ENCODE results near the gene HMGXB3. TPM values are rescaled to one million over a fixed set of nuclear protein-coding genes. Genes with fewer than 3 reads are reported as not detected.
A peak's percentile ranks its signal among the peaks of the same experiment; 100 is the strongest.

HMGXB3 gene
- total RNA-seq, 1 experiment from 2014 or later = 56.2 TPM

DNA sequence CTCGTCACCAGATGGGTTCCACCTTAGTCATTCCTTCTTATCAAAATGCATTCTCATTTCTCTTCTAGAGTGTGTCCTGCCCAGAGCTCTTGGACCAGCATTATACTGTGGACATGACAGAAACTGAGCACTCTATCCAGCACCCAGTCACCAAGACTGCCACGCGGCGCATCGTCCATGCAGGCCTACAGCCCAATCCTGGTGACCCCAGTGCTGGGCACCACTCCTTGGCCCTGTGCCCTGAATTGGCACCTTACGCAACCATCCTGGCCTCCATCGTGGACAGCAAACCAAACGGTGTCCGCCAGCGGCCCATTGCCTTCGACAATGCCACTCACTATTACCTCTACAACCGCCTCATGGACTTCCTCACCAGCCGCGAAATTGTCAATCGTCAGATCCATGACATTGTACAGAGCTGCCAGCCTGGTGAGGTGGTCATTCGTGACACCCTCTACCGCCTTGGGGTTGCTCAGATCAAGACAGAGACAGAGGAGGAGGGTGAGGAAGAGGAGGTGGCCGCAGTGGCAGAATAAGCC, 51.2 kb downstream of the HMGXB3 start:
- peaks cover 16% of the 10 kb centered on the region for H3K36me3 ChIP-seq (ENCODE audit: control insufficient read depth, insufficient read depth, low read length)
- ATAC-seq (no peak), DNase-seq (ENCODE audit: low read depth, low spot score) (no peak)
- TF ChIP-seq POLR2AphosphoS5 (IDR thresholded peaks at IDR 0.05; ENCODE audit: low read depth, low read length) (no peak), SIN3A (IDR thresholded peaks at IDR 0.05; ENCODE audit: borderline replicate concordance, insufficient read depth, low read depth, low read length) (no peak), TCF7L2 (IDR thresholded peaks at IDR 0.05; ENCODE audit: low read depth, low read length) (no peak)
- TF ChIP-seq, protein P1, sequence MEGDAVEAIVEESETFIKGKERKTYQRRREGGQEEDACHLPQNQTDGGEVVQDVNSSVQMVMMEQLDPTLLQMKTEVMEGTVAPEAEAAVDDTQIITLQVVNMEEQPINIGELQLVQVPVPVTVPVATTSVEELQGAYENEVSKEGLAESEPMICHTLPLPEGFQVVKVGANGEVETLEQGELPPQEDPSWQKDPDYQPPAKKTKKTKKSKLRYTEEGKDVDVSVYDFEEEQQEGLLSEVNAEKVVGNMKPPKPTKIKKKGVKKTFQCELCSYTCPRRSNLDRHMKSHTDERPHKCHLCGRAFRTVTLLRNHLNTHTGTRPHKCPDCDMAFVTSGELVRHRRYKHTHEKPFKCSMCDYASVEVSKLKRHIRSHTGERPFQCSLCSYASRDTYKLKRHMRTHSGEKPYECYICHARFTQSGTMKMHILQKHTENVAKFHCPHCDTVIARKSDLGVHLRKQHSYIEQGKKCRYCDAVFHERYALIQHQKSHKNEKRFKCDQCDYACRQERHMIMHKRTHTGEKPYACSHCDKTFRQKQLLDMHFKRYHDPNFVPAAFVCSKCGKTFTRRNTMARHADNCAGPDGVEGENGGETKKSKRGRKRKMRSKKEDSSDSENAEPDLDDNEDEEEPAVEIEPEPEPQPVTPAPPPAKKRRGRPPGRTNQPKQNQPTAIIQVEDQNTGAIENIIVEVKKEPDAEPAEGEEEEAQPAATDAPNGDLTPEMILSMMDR (IDR thresholded peaks at IDR 0.05) = no peak
- TF ChIP-seq, protein P2, sequence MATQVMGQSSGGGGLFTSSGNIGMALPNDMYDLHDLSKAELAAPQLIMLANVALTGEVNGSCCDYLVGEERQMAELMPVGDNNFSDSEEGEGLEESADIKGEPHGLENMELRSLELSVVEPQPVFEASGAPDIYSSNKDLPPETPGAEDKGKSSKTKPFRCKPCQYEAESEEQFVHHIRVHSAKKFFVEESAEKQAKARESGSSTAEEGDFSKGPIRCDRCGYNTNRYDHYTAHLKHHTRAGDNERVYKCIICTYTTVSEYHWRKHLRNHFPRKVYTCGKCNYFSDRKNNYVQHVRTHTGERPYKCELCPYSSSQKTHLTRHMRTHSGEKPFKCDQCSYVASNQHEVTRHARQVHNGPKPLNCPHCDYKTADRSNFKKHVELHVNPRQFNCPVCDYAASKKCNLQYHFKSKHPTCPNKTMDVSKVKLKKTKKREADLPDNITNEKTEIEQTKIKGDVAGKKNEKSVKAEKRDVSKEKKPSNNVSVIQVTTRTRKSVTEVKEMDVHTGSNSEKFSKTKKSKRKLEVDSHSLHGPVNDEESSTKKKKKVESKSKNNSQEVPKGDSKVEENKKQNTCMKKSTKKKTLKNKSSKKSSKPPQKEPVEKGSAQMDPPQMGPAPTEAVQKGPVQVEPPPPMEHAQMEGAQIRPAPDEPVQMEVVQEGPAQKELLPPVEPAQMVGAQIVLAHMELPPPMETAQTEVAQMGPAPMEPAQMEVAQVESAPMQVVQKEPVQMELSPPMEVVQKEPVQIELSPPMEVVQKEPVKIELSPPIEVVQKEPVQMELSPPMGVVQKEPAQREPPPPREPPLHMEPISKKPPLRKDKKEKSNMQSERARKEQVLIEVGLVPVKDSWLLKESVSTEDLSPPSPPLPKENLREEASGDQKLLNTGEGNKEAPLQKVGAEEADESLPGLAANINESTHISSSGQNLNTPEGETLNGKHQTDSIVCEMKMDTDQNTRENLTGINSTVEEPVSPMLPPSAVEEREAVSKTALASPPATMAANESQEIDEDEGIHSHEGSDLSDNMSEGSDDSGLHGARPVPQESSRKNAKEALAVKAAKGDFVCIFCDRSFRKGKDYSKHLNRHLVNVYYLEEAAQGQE (IDR thresholded peaks at IDR 0.05; ENCODE audit: insufficient read depth in 1 of 2, low read depth in 2 of 2, low read length in 1 of 2) = no peak
- no peaks in the 10 kb centered on the region for H3K9me3 ChIP-seq (ENCODE audit: control insufficient read depth, insufficient read depth, low read depth, low read length)
- H3K27ac ChIP-seq (ENCODE audit: low read length) = no peak overlapping the region
- no peaks in the 10 kb centered on the region for H3K4me1 ChIP-seq (ENCODE audit: control insufficient read depth, insufficient read depth, low read length)
- ChIA-PET POLR2A (no interaction called here), CTCF (no interaction called here)
- BruUV-seq (replicated peaks) = no TSS peak
- no peak overlapping the region for H3K4me3 ChIP-seq (ENCODE audit: low read depth in 2 of 2, low read length in 2 of 2)
- H3K27me3 ChIP-seq (ENCODE audit: control insufficient read depth, insufficient read depth, low read length) = no peaks in the 10 kb centered on the region
- in situ Hi-C loops (cut with HindIII; ENCODE audit: low pct_unique_long_range_greater_than_20kb, low sequenced_read_pairs) (no loop called here), intact Hi-C loops (cut with micrococcal nuclease; ENCODE audit: unreplicated experiment) (no loop called here)

DNA sequence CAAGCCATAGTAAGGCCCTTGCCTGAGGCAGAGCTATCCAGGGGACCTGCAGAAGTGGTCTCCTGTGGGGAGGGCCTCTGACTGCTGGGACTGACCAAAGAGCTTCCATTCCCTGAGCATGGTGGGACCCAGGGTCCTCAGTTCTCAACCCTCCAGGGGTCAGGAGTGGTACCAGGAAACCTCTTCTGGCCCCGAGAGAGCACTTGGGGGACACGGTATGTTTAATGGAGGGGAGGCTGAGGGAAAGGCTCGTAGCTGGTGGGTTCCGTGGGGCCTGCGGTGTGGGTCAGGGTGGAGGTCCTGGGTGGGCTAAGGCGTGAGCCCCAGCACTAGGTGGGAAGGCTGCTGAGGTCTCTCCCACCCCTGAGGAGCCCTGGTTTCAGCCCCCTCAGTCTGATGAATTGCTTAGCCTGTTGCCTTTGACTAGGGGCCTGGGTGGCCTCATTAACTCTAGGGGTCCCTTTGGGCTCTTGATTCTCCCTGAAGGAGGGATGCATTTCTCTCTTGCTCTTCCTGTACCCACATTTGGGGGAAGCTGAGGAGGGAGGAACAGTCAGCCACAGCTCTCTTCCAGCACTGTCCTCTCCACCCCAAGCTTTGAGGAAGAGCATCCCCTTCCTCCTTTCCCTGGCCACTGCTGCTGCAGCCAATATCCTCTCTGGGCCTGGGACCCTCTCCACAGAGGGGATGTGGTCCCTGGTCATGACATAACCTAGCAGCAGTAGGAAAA, 51.9 kb downstream of the HMGXB3 start:
- Histone ChIP-seq H3K9me3 (ENCODE audit: control insufficient read depth, insufficient read depth, low read depth, low read length) (no peaks in the 10 kb centered on the region), H3K36me3 (ENCODE audit: control insufficient read depth, insufficient read depth, low read length) (peaks cover 16% of the 10 kb centered on the region), H3K27ac (ENCODE audit: low read length) (no peak overlapping the region), H3K4me3 (ENCODE audit: low read depth in 2 of 2, low read length in 2 of 2) (no peak overlapping the region), H3K27me3 (ENCODE audit: control insufficient read depth, insufficient read depth, low read length) (no peaks in the 10 kb centered on the region), H3K4me1 (ENCODE audit: control insufficient read depth, insufficient read depth, low read length) (no peaks in the 10 kb centered on the region)
- ATAC-seq (no peak), DNase-seq (ENCODE audit: low read depth, low spot score) (no peak)
- TSS peak; percentile 48 for BruUV-seq (replicated peaks)
- intact Hi-C loops (cut with micrococcal nuclease; ENCODE audit: unreplicated experiment) = no loop called here
- ChIA-PET POLR2A (no interaction called here), CTCF (interaction anchor here (0.6 kb wide), 1 partner anchor 223 kb away, joined by 5 read pairs; no protein-coding TSS in a partner anchor)
- in situ Hi-C loops (cut with HindIII; ENCODE audit: low pct_unique_long_range_greater_than_20kb, low sequenced_read_pairs) = no loop called here
- TF ChIP-seq SIN3A (IDR thresholded peaks at IDR 0.05; ENCODE audit: borderline replicate concordance, insufficient read depth, low read depth, low read length) (no peak), POLR2AphosphoS5 (IDR thresholded peaks at IDR 0.05; ENCODE audit: low read depth, low read length) (no peak), TCF7L2 (IDR thresholded peaks at IDR 0.05; ENCODE audit: low read depth, low read length) (no peak)
- TF ChIP-seq, protein P2 (IDR thresholded peaks at IDR 0.05; ENCODE audit: insufficient read depth in 1 of 2, low read depth in 2 of 2, low read length in 1 of 2) = no peak
- TF ChIP-seq, protein P1 (IDR thresholded peaks at IDR 0.05) = no peak
